ENCODE data around the gene MAP3K13.
"Not testable (repeated sequence)": the region's sequence is repeated elsewhere in the genome, so short reads cannot be mapped to it uniquely, and the experiment has no call there.

- not testable (repeated sequence) for TF ChIP-seq CTCF, POLR2A (IDR thresholded peaks at IDR 0.05)
These were observed 7.4 kb downstream of the MAP3K13 start for GRCh38 chr3:185370349-185370748.

Data from esophagus squamous epithelium (tissue), 4 donors.